ENCODE data around the gene ARL4A.

The ARL4A gene

GRCh38 chr7:12725575-12726316 lies 38.3 kb downstream of the ARL4A start:
- no peak for ATAC-seq
- TF ChIP-seq CSDC2 (CRISPR knock-in tag; IDR thresholded peaks at IDR 0.05) (no peak), TSHZ2 (CRISPR knock-in tag; IDR thresholded peaks at IDR 0.05) (no peak), POU6F1 (CRISPR knock-in tag; IDR thresholded peaks at IDR 0.05; ENCODE audit: borderline replicate concordance, low read depth) (no peak), BACH2 (CRISPR knock-in tag; IDR thresholded peaks at IDR 0.05; ENCODE audit: borderline replicate concordance) (no peak), GLIS3 (CRISPR knock-in tag; IDR thresholded peaks at IDR 0.05) (no peak)

GRCh38 chr7:12726908-12727307 lies 39.5 kb downstream of the ARL4A start:
- TF ChIP-seq ZNF8 (CRISPR knock-in tag; IDR thresholded peaks at IDR 0.05) = no peak
- no peak for TF ChIP-seq ZFP3 (CRISPR knock-in tag; IDR thresholded peaks at IDR 0.05)
- TF ChIP-seq CREB5 (CRISPR knock-in tag; IDR thresholded peaks at IDR 0.05; ENCODE audit: low read depth) = no peak
- TF ChIP-seq ZFP30 (CRISPR knock-in tag; IDR thresholded peaks at IDR 0.05) = no peak
- no peak for TF ChIP-seq ZNF70 (CRISPR knock-in tag; IDR thresholded peaks at IDR 0.05)
- no peak for TF ChIP-seq POU6F1 (CRISPR knock-in tag; IDR thresholded peaks at IDR 0.05; ENCODE audit: borderline replicate concordance, low read depth)
- no peak for ATAC-seq

- TF ChIP-seq ARNTL (CRISPR knock-in tag; IDR thresholded peaks at IDR 0.05; ENCODE audit: borderline replicate concordance, low read depth) (no peak), PPARA (CRISPR knock-in tag; IDR thresholded peaks at IDR 0.05; ENCODE audit: borderline replicate concordance) (no peak), OSR1 (CRISPR knock-in tag; IDR thresholded peaks at IDR 0.05) (no peak), ZC3H10 (CRISPR knock-in tag; IDR thresholded peaks at IDR 0.05) (no peak), SNAI2 (CRISPR knock-in tag; IDR thresholded peaks at IDR 0.05) (no peak)
- ATAC-seq = no peak
Observed at GRCh38 chr7:12727455-12728191, 40.2 kb downstream of the ARL4A start.

GRCh38 chr7:12728192-12728538 lies 40.7 kb downstream of the ARL4A start:
- ATAC-seq = no peak
- TF ChIP-seq POU6F1 (CRISPR knock-in tag; IDR thresholded peaks at IDR 0.05; ENCODE audit: borderline replicate concordance, low read depth) (no peak), CSRNP3 (CRISPR knock-in tag; IDR thresholded peaks at IDR 0.05) (no peak), GLIS3 (CRISPR knock-in tag; IDR thresholded peaks at IDR 0.05) (no peak), PATZ1 (CRISPR knock-in tag; IDR thresholded peaks at IDR 0.05; ENCODE audit: borderline replicate concordance) (no peak), ESRRG (CRISPR knock-in tag; IDR thresholded peaks at IDR 0.05) (no peak), ISL1 (CRISPR knock-in tag; IDR thresholded peaks at IDR 0.05) (no peak), ZNF8 (CRISPR knock-in tag; IDR thresholded peaks at IDR 0.05) (no peak), TSHZ2 (CRISPR knock-in tag; IDR thresholded peaks at IDR 0.05) (no peak), ZNF70 (CRISPR knock-in tag; IDR thresholded peaks at IDR 0.05) (no peak)

Data from SK-N-SH treated with all-trans-retinoic acid at 6 μM for 48 hours (cell line).